A549 (cell line): ENCODE measurements around the gene KRTAP21-1. TPM values are rescaled to one million over a fixed set of nuclear protein-coding genes. Genes with fewer than 3 reads are reported as not detected.

Experiments used
- ATAC-seq, 2 experiments: fragments of 200-7000 bp in 1 of 2; fragments of >200 bp in 1 of 2; cut with Nextera tagmentation in 1 of 2; cut with Tn5 transposase in 1 of 2; 3 replicates each; pipeline versions ENCODE4 v1.8.0 to v1.9.1; 2018 to 2020; ENCODE audit warnings: mild to moderate bottlenecking in 1 of 2, moderate library complexity in 1 of 2
- CTCF ChIA-PET: fragments of 300-600 bp; sonication (Branson Sonifier 250); formaldehyde crosslinking; extraction: SDS; loops from one replicate; lab custom pipeline; 2021; ENCODE audit warnings: antibody characterized with exemption, inconsistent platforms; lab: Yijun Ruan, JAX
- POLR2A ChIA-PET: fragments of 350-600 bp; formaldehyde crosslinking; extraction: SDS; loops from one replicate; lab custom pipeline; 2021; ENCODE audit warnings: antibody characterized with exemption, inconsistent platforms; lab: Yijun Ruan, JAX
- DNase-seq, 2 experiments: peaks; one replicate each; pipeline versions ENCODE4 v3.0.0 to v3.0.0-alpha.2; 2011 to 2016; ENCODE audit warnings: low read depth in 1 of 2, low spot score in 1 of 2
- FAIRE-seq: peaks from 2 replicates; lab custom pipeline; 2011; peaks lifted over from hg19 to GRCh38; lab: Jason Lieb, UNC
- H3K27ac ChIP-seq, 2 experiments: fragments of >200 bp; sonication (Bioruptor Twin); formaldehyde crosslinking; 3 replicates each; pipeline ENCODE4 v1.5.1; 2016 to 2017
- H3K4me1 ChIP-seq: fragments of >200 bp; sonication (Bioruptor Twin); formaldehyde crosslinking; 3 replicates; pipeline ENCODE4 v1.6.1; 2016
- H3K4me2 ChIP-seq: fragments of >200 bp; sonication (Bioruptor Twin); formaldehyde crosslinking; 3 replicates; pipeline ENCODE4 v1.6.1; 2016
- H3K4me3 ChIP-seq: fragments of >200 bp; sonication (Bioruptor Twin); formaldehyde crosslinking; 3 replicates; pipeline ENCODE4 v1.5.1; 2016
- H3K9me3 ChIP-seq: fragments of >200 bp; sonication (Bioruptor Twin); formaldehyde crosslinking; 3 replicates; pipeline ENCODE4 v1.6.1; 2016
- BHLHE40 ChIP-seq: IDR thresholded peaks from 2 replicates; pipeline ENCODE4 v1.6.1; 2012; ENCODE audit warnings: low read depth, low read length, inconsistent platforms
- CBX2 ChIP-seq: fragments of 200-600 bp; sonication (generic); IDR thresholded peaks from 2 replicates; pipeline ENCODE4 v1.6.1; 2016; ENCODE audit warnings: low read depth, mild to moderate bottlenecking, borderline replicate concordance
- CBX8 ChIP-seq: fragments of 200-600 bp; sonication (generic); IDR thresholded peaks from 2 replicates; pipeline ENCODE4 v1.6.1; 2016
- CHD4 ChIP-seq: fragments of 200-600 bp; sonication (generic); IDR thresholded peaks from 2 replicates; pipeline ENCODE4 v1.6.1; 2016; ENCODE audit warnings: antibody characterized with exemption, mild to moderate bottlenecking, borderline replicate concordance
- EHMT2 ChIP-seq: fragments of 200-600 bp; sonication (generic); IDR thresholded peaks from 2 replicates; pipeline ENCODE4 v1.6.1; 2016; ENCODE audit warnings: antibody characterized with exemption, low read depth, mild to moderate bottlenecking, moderate library complexity
- EP300 ChIP-seq, 2 experiments: fragments of >200 bp; sonication (Bioruptor Twin); formaldehyde crosslinking; IDR thresholded peaks; 2 replicates in 1 of 2; 3 replicates in 1 of 2; pipeline ENCODE4 v1.6.1; 2016 to 2017
- FOSB ChIP-seq: fragments of 250-450 bp; sonication (Bioruptor Pico); IDR thresholded peaks from 2 replicates; pipeline ENCODE4 v1.5.0; 2020; ENCODE audit warnings: mild to moderate bottlenecking, moderate library complexity
- HDAC2 ChIP-seq: fragments of 200-600 bp; sonication (generic); IDR thresholded peaks from 2 replicates; pipeline ENCODE4 v1.6.1; 2016
- HOXA7 ChIP-seq: fragments of 250-450 bp; sonication (Bioruptor Pico); IDR thresholded peaks from 2 replicates; pipeline ENCODE4 v1.5.0; 2020; ENCODE audit warnings: mild to moderate bottlenecking, moderate library complexity
- HOXB5 ChIP-seq: fragments of 250-450 bp; sonication (Bioruptor Pico); IDR thresholded peaks from 2 replicates; pipeline ENCODE4 v1.5.0; 2020; ENCODE audit warnings: mild to moderate bottlenecking, moderate library complexity
- JUN ChIP-seq, 2 experiments: fragments of >200 bp; sonication (Bioruptor Twin); formaldehyde crosslinking; IDR thresholded peaks; 2 replicates in 1 of 2; 3 replicates in 1 of 2; pipeline ENCODE4 v1.6.1; 2016 to 2017
- KDM5A ChIP-seq: fragments of 200-600 bp; sonication (generic); IDR thresholded peaks from 2 replicates; pipeline ENCODE4 v1.6.1; 2016; ENCODE audit warnings: antibody characterized with exemption, mild to moderate bottlenecking
- NFE2L2 ChIP-seq: fragments of 150-350 bp; conservative IDR thresholded peaks from 2 replicates; pipeline ENCODE4 v1.6.1; 2014; ENCODE audit warnings: low read length
- NPAS2 ChIP-seq: fragments of 250-450 bp; sonication (Bioruptor Pico); IDR thresholded peaks from 2 replicates; pipeline ENCODE4 v1.8.0; 2022; ENCODE audit warnings: mild to moderate bottlenecking, moderate library complexity, borderline replicate concordance
- NR3C1 ChIP-seq: fragments of >200 bp; sonication (Bioruptor Twin); formaldehyde crosslinking; IDR thresholded peaks from 3 replicates; pipeline ENCODE4 v1.6.1; 2017
- PHF8 ChIP-seq: fragments of 200-600 bp; sonication (generic); IDR thresholded peaks from 2 replicates; pipeline ENCODE4 v1.6.1; 2016; ENCODE audit warnings: low read depth, mild to moderate bottlenecking, antibody characterized with exemption, moderate library complexity, borderline replicate concordance
- RNF2 ChIP-seq: fragments of 200-600 bp; sonication (generic); IDR thresholded peaks from 2 replicates; pipeline ENCODE4 v1.6.1; 2016; ENCODE audit warnings: low read depth, mild to moderate bottlenecking, antibody characterized with exemption, moderate library complexity, borderline replicate concordance
- SMC3 ChIP-seq: fragments of >200 bp; sonication (Bioruptor Twin); formaldehyde crosslinking; IDR thresholded peaks from 3 replicates; pipeline ENCODE4 v1.6.1; 2018; ENCODE audit warnings: inconsistent platforms
- TP53 ChIP-seq: fragments of 250-450 bp; sonication (Bioruptor Pico); IDR thresholded peaks from 2 replicates; pipeline ENCODE4 v1.5.0; 2021; ENCODE audit warnings: mild to moderate bottlenecking, moderate library complexity
- ZC3H11A ChIP-seq: fragments of 450-650 bp; IDR thresholded peaks from 2 replicates; pipeline ENCODE4 v1.6.1; 2014; ENCODE audit warnings: antibody characterized with exemption, mild to moderate bottlenecking
- ZFP36 ChIP-seq: fragments of 450-650 bp; IDR thresholded peaks from 2 replicates; pipeline ENCODE4 v1.6.1; 2014; ENCODE audit warnings: borderline replicate concordance; ENCODE audit not compliant: partially characterized antibody
- WGBS: methylation state at CpG from one replicate; pipeline ENCODE4 v1.1.6; 2017; ENCODE audit errors: missing lambda C conversion rate; 5-methylcytosine and 5-hydroxymethylcytosine counted together
- polyA plus RNA-seq, 4 experiments: library from polyadenylated mRNA; depleted of rRNA in 3 of 4; stranded (reverse); fragments of >200 nt; fragmentation: RNase III in 1 of 4; extraction: RNeasy Plus Mini Kit Qiagen cat#74134 plus additional on column Dnase treatment in 1 of 4; gene quantifications; 2 replicates in 3 of 4; 3 replicates in 1 of 4; pipeline ENCODE4 v1.2.3, GENCODE V29; 2011 to 2017
- TF ChIP-seq, protein P1 (sequence below): fragments of 250-450 bp; sonication (Bioruptor Pico); IDR thresholded peaks from 2 replicates; pipeline ENCODE4 v1.5.0; 2020; ENCODE audit warnings: low read depth, mild to moderate bottlenecking, moderate library complexity
- TF ChIP-seq, protein P2 (sequence below): fragments of >200 bp; sonication (Bioruptor Twin); formaldehyde crosslinking; IDR thresholded peaks from 2 replicates; pipeline ENCODE4 v1.6.1; 2016
- TF ChIP-seq, protein P3 (sequence below): fragments of >200 bp; sonication (Bioruptor Twin); formaldehyde crosslinking; IDR thresholded peaks from 3 replicates; pipeline ENCODE4 v1.6.1; 2016
- TF ChIP-seq, protein P4 (sequence below): fragments of 250-450 bp; sonication (Bioruptor Pico); IDR thresholded peaks from 2 replicates; pipeline ENCODE4 v1.5.0; 2021; ENCODE audit warnings: mild to moderate bottlenecking, moderate library complexity, borderline replicate concordance
- TF ChIP-seq, protein P5 (sequence below): IDR thresholded peaks from 2 replicates; pipeline ENCODE4 v1.6.1; 2012
- TF ChIP-seq, protein P6 (sequence below): fragments of 200-600 bp; sonication (generic); IDR thresholded peaks from 2 replicates; pipeline ENCODE4 v1.6.1; 2016; ENCODE audit warnings: antibody characterized with exemption, mild to moderate bottlenecking, moderate library complexity
- TF ChIP-seq, protein P7 (sequence below): fragments of 150-350 bp; IDR thresholded peaks from 2 replicates; pipeline ENCODE4 v1.6.1; 2014; ENCODE audit warnings: low read depth, mild to moderate bottlenecking, low read length

KRTAP21-1 gene
- polyA plus RNA-seq, 2 of the 4 experiments (the other 2 are of a cell fraction) = not detected

DNA sequence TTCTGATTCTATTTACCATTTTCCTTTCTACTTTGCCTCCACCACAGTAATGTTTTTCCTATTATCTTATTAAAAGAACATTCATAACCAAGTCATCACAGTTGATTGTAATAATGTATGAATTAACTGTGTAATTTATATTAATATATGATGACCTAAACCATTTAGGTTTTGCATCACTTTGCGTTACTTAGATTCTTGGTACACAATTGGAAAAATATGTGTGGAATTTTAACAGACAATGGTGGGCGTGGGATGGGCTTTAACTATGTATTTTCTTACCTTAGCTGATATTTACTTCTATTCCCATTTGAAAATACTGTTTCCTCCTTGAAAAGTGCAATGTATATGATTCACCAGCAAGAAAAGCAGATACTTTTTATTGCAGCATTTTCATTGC, 40.3 kb downstream of the KRTAP21-1 start:
- WGBS = 2% methylated on average over 2 of the region's 2 CpGs
- no peak for FAIRE-seq
- Histone ChIP-seq H3K4me2 (no peak overlapping the region), H3K4me1 (no peaks in the 10 kb centered on the region), H3K27ac (no peak overlapping the region), H3K4me3 (no peak overlapping the region), H3K9me3 (no peaks in the 10 kb centered on the region)
- DNase-seq = no peak
- ChIA-PET POLR2A (no interaction called here), CTCF (no interaction called here)
- TF ChIP-seq SMC3 (no peak), ZFP36 (no peak), HOXA7 (CRISPR knock-in tag) (no peak), CHD4 (no peak), CBX2 (no peak), EHMT2 (no peak), BHLHE40 (no peak), HOXB5 (CRISPR knock-in tag) (no peak), JUN (IDR thresholded peaks at IDR 0.05) (no peak), ZC3H11A (no peak)
- TF ChIP-seq, protein P1, sequence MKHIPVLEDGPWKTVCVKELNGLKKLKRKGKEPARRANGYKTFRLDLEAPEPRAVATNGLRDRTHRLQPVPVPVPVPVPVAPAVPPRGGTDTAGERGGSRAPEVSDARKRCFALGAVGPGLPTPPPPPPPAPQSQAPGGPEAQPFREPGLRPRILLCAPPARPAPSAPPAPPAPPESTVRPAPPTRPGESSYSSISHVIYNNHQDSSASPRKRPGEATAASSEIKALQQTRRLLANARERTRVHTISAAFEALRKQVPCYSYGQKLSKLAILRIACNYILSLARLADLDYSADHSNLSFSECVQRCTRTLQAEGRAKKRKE = no peak
- TF ChIP-seq, protein P2, sequence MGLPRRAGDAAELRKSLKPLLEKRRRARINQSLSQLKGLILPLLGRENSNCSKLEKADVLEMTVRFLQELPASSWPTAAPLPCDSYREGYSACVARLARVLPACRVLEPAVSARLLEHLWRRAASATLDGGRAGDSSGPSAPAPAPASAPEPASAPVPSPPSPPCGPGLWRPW = no peak
- TF ChIP-seq, protein P3, sequence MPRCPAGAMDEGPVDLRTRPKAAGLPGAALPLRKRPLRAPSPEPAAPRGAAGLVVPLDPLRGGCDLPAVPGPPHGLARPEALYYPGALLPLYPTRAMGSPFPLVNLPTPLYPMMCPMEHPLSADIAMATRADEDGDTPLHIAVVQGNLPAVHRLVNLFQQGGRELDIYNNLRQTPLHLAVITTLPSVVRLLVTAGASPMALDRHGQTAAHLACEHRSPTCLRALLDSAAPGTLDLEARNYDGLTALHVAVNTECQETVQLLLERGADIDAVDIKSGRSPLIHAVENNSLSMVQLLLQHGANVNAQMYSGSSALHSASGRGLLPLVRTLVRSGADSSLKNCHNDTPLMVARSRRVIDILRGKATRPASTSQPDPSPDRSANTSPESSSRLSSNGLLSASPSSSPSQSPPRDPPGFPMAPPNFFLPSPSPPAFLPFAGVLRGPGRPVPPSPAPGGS = no peak
- TF ChIP-seq, protein P4, sequence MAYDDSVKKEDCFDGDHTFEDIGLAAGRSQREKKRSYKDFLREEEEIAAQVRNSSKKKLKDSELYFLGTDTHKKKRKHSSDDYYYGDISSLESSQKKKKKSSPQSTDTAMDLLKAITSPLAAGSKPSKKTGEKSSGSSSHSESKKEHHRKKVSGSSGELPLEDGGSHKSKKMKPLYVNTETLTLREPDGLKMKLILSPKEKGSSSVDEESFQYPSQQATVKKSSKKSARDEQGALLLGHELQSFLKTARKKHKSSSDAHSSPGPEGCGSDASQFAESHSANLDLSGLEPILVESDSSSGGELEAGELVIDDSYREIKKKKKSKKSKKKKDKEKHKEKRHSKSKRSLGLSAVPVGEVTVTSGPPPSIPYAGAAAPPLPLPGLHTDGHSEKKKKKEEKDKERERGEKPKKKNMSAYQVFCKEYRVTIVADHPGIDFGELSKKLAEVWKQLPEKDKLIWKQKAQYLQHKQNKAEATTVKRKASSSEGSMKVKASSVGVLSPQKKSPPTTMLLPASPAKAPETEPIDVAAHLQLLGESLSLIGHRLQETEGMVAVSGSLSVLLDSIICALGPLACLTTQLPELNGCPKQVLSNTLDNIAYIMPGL = no peak
- TF ChIP-seq, protein P5, sequence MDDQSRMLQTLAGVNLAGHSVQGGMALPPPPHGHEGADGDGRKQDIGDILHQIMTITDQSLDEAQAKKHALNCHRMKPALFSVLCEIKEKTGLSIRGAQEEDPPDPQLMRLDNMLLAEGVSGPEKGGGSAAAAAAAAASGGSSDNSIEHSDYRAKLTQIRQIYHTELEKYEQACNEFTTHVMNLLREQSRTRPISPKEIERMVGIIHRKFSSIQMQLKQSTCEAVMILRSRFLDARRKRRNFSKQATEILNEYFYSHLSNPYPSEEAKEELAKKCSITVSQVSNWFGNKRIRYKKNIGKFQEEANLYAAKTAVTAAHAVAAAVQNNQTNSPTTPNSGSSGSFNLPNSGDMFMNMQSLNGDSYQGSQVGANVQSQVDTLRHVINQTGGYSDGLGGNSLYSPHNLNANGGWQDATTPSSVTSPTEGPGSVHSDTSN = no peak
- TF ChIP-seq, protein P6, sequence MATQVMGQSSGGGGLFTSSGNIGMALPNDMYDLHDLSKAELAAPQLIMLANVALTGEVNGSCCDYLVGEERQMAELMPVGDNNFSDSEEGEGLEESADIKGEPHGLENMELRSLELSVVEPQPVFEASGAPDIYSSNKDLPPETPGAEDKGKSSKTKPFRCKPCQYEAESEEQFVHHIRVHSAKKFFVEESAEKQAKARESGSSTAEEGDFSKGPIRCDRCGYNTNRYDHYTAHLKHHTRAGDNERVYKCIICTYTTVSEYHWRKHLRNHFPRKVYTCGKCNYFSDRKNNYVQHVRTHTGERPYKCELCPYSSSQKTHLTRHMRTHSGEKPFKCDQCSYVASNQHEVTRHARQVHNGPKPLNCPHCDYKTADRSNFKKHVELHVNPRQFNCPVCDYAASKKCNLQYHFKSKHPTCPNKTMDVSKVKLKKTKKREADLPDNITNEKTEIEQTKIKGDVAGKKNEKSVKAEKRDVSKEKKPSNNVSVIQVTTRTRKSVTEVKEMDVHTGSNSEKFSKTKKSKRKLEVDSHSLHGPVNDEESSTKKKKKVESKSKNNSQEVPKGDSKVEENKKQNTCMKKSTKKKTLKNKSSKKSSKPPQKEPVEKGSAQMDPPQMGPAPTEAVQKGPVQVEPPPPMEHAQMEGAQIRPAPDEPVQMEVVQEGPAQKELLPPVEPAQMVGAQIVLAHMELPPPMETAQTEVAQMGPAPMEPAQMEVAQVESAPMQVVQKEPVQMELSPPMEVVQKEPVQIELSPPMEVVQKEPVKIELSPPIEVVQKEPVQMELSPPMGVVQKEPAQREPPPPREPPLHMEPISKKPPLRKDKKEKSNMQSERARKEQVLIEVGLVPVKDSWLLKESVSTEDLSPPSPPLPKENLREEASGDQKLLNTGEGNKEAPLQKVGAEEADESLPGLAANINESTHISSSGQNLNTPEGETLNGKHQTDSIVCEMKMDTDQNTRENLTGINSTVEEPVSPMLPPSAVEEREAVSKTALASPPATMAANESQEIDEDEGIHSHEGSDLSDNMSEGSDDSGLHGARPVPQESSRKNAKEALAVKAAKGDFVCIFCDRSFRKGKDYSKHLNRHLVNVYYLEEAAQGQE = no peak
- ATAC-seq = no peak

DNA sequence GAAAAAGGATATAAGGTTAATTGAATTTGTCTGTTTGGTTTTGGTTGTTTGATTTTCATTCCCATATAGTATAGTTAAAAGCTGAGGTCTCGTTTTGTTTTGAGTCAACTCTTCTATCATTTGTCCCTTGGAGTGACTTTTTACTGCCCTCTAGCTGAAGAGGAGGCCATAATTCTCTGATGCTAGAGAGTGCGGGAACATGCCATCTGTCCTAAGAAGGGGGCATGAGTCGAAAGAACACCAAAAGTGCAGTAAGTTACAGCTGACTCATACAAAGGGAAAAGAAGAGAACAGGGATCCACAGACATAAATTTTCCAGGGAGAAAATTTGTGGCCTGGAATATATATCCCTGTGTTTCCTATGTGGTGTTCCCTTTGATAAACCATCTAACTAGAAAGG, 40.8 kb downstream of the KRTAP21-1 start:
- CTCF ChIA-PET = no interaction called here
- no peak for ATAC-seq

More for the DNA sequence above, 40.8 kb downstream of the KRTAP21-1 start:
- H3K4me3 ChIP-seq = no peak overlapping the region
- no peaks in the 10 kb centered on the region for H3K4me1 ChIP-seq
- H3K4me2 ChIP-seq = no peak overlapping the region
- FAIRE-seq = no peak
- POLR2A ChIA-PET = no interaction called here
- no peak for DNase-seq
- TF ChIP-seq CBX8 (no peak), EP300 (IDR thresholded peaks at IDR 0.05) (no peak), RNF2 (no peak), FOSB (CRISPR knock-in tag) (no peak), NFE2L2 (no peak), NPAS2 (CRISPR knock-in tag) (no peak), HDAC2 (no peak), NR3C1 (no peak), TP53 (CRISPR knock-in tag) (no peak), KDM5A (no peak), CBX2 (no peak), PHF8 (no peak)
- TF ChIP-seq, protein P1 = no peak
- TF ChIP-seq, protein P7, sequence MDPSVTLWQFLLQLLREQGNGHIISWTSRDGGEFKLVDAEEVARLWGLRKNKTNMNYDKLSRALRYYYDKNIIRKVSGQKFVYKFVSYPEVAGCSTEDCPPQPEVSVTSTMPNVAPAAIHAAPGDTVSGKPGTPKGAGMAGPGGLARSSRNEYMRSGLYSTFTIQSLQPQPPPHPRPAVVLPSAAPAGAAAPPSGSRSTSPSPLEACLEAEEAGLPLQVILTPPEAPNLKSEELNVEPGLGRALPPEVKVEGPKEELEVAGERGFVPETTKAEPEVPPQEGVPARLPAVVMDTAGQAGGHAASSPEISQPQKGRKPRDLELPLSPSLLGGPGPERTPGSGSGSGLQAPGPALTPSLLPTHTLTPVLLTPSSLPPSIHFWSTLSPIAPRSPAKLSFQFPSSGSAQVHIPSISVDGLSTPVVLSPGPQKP = no peak
- 25% methylated on average over 3 of the region's 3 CpGs for WGBS
- H3K27ac ChIP-seq = no peak overlapping the region
- no peaks in the 10 kb centered on the region for H3K9me3 ChIP-seq
